ENCODE results near the gene HLA-A.
A peak's percentile ranks its signal among the peaks of the same experiment; 100 is the strongest.

The HLA-A gene

DNA sequence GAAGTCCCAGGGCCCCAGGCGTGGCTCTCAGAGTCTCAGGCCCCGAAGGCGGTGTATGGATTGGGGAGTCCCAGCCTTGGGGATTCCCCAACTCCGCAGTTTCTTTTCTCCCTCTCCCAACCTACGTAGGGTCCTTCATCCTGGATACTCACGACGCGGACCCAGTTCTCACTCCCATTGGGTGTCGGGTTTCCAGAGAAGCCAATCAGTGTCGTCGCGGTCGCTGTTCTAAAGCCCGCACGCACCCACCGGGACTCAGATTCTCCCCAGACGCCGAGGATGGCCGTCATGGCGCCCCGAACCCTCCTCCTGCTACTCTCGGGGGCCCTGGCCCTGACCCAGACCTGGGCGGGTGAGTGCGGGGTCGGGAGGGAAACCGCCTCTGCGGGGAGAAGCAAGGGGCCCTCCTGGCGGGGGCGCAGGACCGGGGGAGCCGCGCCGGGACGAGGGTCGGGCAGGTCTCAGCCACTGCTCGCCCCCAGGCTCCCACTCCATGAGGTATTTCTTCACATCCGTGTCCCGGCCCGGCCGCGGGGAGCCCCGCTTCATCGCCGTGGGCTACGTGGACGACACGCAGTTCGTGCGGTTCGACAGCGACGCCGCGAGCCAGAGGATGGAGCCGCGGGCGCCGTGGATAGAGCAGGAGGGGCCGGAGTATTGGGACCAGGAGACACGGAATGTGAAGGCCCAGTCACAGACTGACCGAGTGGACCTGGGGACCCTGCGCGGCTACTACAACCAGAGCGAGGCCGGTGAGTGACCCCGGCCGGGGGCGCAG is at the start of gene HLA-A:
TSS of gene HLA-A (plus strand) at position 258 of the 778 bp plus-strand sequence. CDS start at position 280, 22 bp downstream.
- Mint-ChIP-seq H3K9me3 (no peaks in the 10 kb centered on the region), H3K36me3 (ENCODE audit: low read depth) (peaks cover 40% of the 10 kb centered on the region), H3K4me3 (peak within 1 kb of the TSS; percentile 94), H3K27ac (peak within 1 kb of the TSS; percentile 98), H3K27me3 (no peaks in the 10 kb centered on the region), H3K4me1 (ENCODE audit: low read depth) (peaks cover 38% of the 10 kb centered on the region)

DNA sequence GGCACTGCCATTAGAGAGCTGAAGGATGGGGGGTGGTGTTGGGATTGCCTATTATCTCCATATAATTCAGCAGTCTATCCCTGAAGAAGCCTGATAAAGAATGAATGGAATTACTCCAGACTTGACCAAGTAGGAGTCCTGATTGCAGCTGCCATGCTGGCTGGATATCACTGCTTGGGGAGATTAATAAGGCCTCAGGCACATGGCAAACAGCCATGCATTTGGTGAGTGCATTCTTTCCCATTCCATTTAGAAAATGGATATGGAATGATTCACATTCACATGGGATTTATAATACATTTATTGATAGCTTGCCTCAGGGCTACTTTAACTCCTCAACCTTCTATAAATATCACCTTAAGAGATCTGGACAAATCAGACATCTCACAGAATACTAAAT is 49.6 kb upstream of the HLA-A start:
- H3K27ac Mint-ChIP-seq = no peak overlapping the region
- H3K4me1 Mint-ChIP-seq (ENCODE audit: low read depth) = peaks cover 12% of the 10 kb centered on the region
- H3K4me3 Mint-ChIP-seq = no peak overlapping the region
- peaks cover 7% of the 10 kb centered on the region for H3K36me3 Mint-ChIP-seq (ENCODE audit: low read depth)
- H3K9me3 Mint-ChIP-seq = no peaks in the 10 kb centered on the region
- H3K27me3 Mint-ChIP-seq = no peaks in the 10 kb centered on the region

DNA sequence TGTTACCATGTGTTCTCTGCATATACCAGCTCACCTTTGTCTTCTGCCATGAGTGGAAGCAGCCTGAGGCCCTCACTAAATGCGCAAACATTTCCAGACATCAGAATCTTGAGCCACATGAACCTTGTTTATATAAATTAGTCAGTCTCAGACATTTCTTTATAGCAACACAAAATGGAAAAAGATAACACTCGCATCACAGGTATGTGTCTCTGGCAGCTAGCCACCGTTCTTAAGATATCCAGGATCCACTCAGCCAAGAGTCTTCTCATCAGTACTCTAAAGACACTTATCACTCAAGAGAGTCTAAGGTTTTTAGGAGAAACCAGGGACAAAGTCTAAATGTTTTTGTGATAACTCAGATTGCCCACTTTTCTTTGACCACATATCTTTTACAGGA is 43.1 kb upstream of the HLA-A start:
- peaks cover 3% of the 10 kb centered on the region for H3K36me3 Mint-ChIP-seq (ENCODE audit: low read depth)
- H3K4me1 Mint-ChIP-seq (ENCODE audit: low read depth) = no peaks in the 10 kb centered on the region
- H3K4me3 Mint-ChIP-seq = no peak overlapping the region
- H3K27ac Mint-ChIP-seq = no peak overlapping the region
- H3K9me3 Mint-ChIP-seq = no peaks in the 10 kb centered on the region
- H3K27me3 Mint-ChIP-seq = no peaks in the 10 kb centered on the region

DNA sequence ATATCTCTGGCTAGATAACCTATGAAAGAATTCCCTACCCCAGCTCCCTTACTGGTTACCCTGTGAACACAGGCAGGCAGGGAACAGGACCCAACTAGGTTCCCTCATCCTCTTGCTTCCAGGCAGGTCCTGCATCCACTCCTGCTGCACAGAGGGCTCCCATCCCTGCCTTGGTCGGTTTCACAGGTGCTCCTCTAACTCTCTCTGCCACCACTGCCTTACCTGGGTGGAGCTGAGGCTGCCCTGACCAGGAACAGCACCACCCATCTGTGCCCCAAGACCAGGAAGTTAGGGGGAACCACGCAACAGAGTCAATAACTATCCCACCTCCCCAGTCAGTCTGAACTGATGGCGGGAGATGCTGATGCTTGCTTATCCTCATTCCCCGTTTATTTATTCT is 37.0 kb upstream of the HLA-A start:
- Mint-ChIP-seq H3K36me3 (ENCODE audit: low read depth) (no peaks in the 10 kb centered on the region), H3K4me1 (ENCODE audit: low read depth) (peaks cover 10% of the 10 kb centered on the region), H3K9me3 (no peaks in the 10 kb centered on the region), H3K27me3 (no peaks in the 10 kb centered on the region), H3K27ac (no peak overlapping the region), H3K4me3 (no peak overlapping the region)

DNA sequence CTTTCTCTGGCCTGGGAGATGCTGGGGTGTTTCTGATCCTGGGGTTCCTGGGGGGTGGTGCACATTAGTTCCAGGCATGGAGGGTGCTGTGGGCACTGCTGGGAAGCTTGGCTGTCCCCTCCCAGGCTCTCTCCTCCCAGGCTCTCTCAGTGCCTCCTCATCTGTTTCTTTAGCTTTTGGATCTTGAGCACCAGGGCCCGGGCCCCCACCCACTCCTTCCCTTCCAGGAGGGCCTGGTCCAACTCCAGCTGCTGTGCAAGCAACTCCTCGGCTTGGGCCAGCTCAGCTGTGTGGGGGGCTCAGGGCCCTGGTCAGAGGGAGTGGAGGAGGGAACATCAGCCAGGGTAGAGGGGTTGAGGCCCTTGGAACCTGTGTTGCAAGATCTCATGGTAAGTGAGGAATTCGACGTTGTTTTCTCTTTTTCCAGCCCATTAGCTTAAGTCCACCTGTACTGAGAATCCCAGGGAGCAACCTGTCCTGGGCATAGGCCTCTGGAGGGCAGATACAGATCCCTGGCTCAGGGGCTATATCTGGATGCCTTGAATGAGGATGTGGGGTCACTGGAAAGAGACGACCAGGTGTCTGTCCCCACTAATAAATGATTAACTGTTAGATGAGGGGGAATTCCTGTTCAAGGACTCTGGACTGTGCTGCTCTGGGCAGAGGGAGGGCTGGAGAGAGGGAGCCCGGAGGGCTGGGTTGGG is 34.5 kb upstream of the HLA-A start:
- Mint-ChIP-seq H3K4me3 (no peak overlapping the region), H3K27me3 (no peaks in the 10 kb centered on the region), H3K9me3 (no peaks in the 10 kb centered on the region), H3K27ac (no peak overlapping the region), H3K4me1 (ENCODE audit: low read depth) (peaks cover 19% of the 10 kb centered on the region), H3K36me3 (ENCODE audit: low read depth) (no peaks in the 10 kb centered on the region)

DNA sequence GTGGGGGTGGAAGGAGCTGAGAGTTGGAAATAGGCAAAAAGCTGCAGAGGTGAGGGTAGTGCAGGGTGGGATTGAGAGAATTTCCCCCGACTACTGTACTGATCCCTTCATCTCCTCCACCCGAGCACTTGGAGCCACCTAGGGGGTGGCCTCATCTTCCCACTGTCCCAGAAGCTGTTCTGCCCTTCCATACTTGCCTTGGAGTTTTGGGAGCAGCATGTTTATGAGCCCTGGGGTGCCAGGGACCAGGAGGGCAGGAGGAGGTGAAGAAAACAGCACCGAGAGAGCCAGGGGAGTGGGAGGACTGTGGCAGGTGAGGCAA is 34.0 kb upstream of the HLA-A start:
- Mint-ChIP-seq H3K36me3 (ENCODE audit: low read depth) (no peaks in the 10 kb centered on the region), H3K27ac (no peak overlapping the region), H3K4me3 (no peak overlapping the region), H3K4me1 (ENCODE audit: low read depth) (peaks cover 19% of the 10 kb centered on the region), H3K9me3 (no peaks in the 10 kb centered on the region), H3K27me3 (peaks cover 5% of the 10 kb centered on the region)

DNA sequence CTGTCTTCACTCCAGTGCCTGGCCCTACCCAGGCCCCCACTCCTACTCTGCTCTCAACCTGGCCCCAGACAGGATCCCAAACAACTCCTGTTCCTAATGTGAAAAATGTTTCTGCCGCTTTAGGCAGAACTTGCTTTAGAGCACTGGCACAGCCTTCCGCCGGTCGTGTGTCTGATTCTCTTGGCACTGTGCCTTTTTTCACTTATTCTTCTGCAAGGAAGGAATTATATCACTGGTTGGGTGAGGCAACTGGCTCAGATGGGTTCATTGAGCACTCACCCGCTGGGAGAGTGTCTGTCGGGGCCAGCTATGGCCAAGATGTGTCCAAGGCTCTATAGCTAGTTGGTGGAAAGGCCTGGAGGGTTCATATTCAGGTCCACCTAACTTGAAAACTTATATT is 33.6 kb upstream of the HLA-A start:
- Mint-ChIP-seq H3K4me3 (no peak overlapping the region), H3K4me1 (ENCODE audit: low read depth) (peaks cover 19% of the 10 kb centered on the region), H3K27ac (no peak overlapping the region), H3K36me3 (ENCODE audit: low read depth) (no peaks in the 10 kb centered on the region), H3K27me3 (peaks cover 6% of the 10 kb centered on the region), H3K9me3 (no peaks in the 10 kb centered on the region)

DNA sequence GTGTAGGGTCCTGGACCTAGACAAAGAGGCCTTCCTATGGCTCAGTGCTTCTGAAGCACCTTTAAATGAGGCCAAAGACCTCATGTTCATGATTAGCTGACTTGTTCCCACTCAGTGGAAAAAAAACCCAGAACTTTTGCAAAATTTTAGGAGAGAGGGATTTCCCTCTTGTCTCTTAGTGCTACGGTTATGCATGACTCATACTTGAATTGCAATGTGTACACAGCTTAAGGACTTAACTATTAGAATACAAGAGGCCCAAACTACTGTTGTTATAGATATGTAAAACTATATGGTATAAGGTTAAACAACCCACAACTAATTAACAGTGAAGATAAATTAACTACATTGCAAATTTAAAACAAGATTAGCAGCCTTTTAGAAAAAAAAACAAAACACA is 32.3 kb upstream of the HLA-A start:
- Mint-ChIP-seq H3K27ac (no peak overlapping the region), H3K36me3 (ENCODE audit: low read depth) (no peaks in the 10 kb centered on the region), H3K4me1 (ENCODE audit: low read depth) (peaks cover 19% of the 10 kb centered on the region), H3K9me3 (no peaks in the 10 kb centered on the region), H3K4me3 (no peak overlapping the region), H3K27me3 (peaks cover 6% of the 10 kb centered on the region)

DNA sequence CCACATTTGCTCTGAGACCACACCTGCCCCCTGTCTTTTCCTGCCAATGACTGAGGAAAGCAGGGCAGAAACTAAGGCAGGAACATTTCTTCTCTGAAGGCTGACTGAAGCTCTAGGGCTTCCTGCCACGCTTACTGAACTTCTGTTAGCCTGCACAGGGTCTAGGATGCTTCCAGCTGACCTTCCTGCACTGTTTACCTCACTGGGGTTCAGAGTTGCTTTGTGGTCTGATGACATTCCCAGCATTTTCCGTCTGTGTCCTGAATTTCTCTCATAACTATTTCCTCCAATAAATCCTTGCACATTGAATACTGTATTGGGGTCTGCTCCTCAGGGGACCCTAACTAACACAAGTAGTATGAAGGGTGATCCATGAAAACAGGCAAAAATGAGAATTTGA is 29.5 kb upstream of the HLA-A start:
- H3K27ac Mint-ChIP-seq = no peak overlapping the region
- no peak overlapping the region for H3K4me3 Mint-ChIP-seq
- peaks cover 6% of the 10 kb centered on the region for H3K27me3 Mint-ChIP-seq
- H3K9me3 Mint-ChIP-seq = no peaks in the 10 kb centered on the region
- H3K36me3 Mint-ChIP-seq (ENCODE audit: low read depth) = no peaks in the 10 kb centered on the region
- peaks cover 19% of the 10 kb centered on the region for H3K4me1 Mint-ChIP-seq (ENCODE audit: low read depth)

DNA sequence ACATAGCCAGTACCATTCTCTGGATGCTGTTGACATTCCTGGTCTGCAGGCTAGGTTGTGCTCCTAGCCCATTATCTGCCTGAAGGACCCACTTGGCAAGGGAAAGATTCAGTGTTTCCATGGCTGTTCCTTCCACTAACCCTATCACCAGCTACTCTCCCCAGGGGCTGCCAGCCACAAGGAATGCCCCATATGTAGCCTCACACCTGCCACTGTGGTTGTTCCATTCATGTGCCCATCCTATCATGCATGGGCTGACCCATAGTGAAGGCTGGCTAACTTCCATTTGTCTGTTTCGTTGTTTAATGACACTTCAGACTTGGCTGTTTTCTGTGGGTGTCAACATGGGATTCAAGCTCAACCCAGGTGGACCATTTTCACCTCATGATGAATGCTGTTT is 25.6 kb upstream of the HLA-A start:
- Mint-ChIP-seq H3K27ac (no peak overlapping the region), H3K27me3 (peaks cover 17% of the 10 kb centered on the region), H3K4me1 (ENCODE audit: low read depth) (no peaks in the 10 kb centered on the region), H3K36me3 (ENCODE audit: low read depth) (no peaks in the 10 kb centered on the region), H3K9me3 (no peaks in the 10 kb centered on the region), H3K4me3 (no peak overlapping the region)

DNA sequence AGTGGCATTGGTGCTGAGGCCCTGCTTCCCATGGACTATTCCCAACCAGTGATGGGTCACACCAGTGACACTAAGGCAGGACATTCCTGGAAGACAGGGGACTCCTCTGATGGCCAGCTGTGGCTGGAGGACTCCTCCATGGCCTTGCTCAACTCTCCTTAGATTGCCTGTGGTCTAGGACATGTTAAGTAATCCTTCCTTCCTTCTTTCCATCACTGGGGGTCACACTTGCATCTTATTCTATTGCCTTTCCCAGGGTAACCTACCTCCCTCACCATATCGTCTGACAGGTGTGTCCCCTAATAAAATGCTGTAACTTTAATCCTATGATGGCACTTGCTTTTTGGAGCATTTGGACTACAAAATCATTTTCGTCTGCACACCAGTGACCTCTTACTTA is 24.5 kb upstream of the HLA-A start:
- no peaks in the 10 kb centered on the region for H3K4me1 Mint-ChIP-seq (ENCODE audit: low read depth)
- H3K4me3 Mint-ChIP-seq = no peak overlapping the region
- H3K27ac Mint-ChIP-seq = no peak overlapping the region
- no peaks in the 10 kb centered on the region for H3K36me3 Mint-ChIP-seq (ENCODE audit: low read depth)
- peaks cover 17% of the 10 kb centered on the region for H3K27me3 Mint-ChIP-seq
- H3K9me3 Mint-ChIP-seq = no peaks in the 10 kb centered on the region

DNA sequence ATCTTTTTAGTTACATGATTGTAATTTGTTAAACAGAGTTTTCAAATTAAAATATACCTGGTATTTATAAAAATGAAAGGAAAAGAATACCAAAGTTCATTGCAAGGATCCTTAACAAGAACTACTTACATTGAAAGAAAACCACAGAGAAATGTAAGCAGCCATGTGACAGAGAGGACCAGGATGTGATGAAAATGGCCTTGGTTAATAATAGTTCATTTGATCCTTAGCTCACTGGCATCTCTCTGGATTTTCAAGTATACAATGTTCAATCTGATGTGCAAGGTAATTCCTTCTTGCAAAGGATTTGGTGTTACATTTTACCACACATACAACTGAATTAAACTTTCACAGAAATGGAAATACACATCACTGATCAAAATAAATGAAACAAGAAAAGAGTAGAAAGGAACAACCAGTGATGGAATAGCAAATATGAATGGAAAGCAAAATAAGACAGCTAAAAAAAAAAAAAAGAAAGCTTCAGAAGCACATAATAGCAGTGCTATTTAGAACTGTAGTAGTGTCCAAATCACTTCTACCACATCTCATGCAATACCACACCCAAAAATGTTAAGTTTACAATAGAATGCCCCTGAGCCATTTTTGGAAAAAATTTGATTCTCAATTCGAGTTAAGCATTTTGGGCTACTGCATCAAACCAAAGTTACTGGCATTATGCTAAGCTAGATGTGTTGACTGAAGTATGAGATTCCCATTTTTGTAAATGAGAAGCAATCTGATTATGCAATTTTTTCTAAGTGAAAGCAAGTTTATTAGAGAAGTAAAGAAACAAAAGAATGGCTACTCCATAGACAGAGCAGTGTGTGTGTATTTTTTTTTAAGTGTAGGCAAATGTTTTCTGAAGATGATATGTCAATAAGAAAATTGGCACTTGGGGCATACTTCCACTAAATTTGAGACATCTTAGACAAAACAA is 22.6 kb upstream of the HLA-A start:
- H3K4me1 Mint-ChIP-seq (ENCODE audit: low read depth) = peaks cover 10% of the 10 kb centered on the region
- no peaks in the 10 kb centered on the region for H3K9me3 Mint-ChIP-seq
- peaks cover 12% of the 10 kb centered on the region for H3K27me3 Mint-ChIP-seq
- peaks cover 3% of the 10 kb centered on the region for H3K36me3 Mint-ChIP-seq (ENCODE audit: low read depth)
- no peak overlapping the region for H3K27ac Mint-ChIP-seq
- H3K4me3 Mint-ChIP-seq = no peak overlapping the region

DNA sequence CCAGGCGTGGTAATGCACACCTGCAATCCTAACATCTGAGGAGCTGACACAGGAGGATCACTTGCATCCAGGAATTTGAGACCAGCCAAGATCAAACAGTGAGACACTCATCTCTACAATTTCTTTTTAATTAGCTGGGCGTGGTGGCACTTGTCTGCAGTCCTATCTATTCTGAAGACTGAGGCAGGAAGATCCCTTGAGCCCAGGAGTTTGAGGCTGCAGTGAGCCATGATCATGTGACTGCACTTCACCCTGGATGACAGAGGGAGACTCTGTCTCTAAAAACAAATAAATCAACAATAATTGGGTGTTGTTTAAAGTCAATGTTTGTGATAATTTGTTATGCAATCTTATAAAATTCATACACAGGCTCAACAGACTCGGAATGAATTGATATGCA is 18.0 kb upstream of the HLA-A start:
- Mint-ChIP-seq H3K4me3 (no peak overlapping the region), H3K36me3 (ENCODE audit: low read depth) (peaks cover 23% of the 10 kb centered on the region), H3K9me3 (no peaks in the 10 kb centered on the region), H3K4me1 (ENCODE audit: low read depth) (peaks cover 45% of the 10 kb centered on the region), H3K27ac (no peak overlapping the region), H3K27me3 (peaks cover 12% of the 10 kb centered on the region)

DNA sequence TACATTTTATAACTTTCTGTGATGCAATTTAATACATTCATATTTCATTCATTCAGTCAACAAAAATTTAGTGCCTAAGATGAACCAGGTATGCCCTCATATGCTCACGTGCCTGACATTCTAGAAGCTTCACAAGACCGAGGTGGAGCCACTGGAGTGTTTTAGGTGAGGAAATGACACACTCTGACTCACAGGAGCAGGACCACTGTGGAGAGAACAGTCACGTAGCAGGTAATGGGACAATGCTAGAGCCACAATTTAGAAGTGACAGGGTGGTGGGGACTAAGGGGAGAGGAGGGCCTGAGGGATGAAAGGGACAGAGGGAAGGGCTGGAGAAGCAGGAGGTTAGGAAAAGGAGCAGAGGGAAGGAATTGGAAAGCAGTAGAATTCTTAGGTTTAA is 17.6 kb upstream of the HLA-A start:
- H3K27me3 Mint-ChIP-seq = peaks cover 9% of the 10 kb centered on the region
- peaks cover 28% of the 10 kb centered on the region for H3K36me3 Mint-ChIP-seq (ENCODE audit: low read depth)
- peak overlapping the region; percentile 66 for H3K4me3 Mint-ChIP-seq
- peaks cover 49% of the 10 kb centered on the region for H3K4me1 Mint-ChIP-seq (ENCODE audit: low read depth)
- H3K27ac Mint-ChIP-seq = peak overlapping the region; percentile 85
- H3K9me3 Mint-ChIP-seq = no peaks in the 10 kb centered on the region

DNA sequence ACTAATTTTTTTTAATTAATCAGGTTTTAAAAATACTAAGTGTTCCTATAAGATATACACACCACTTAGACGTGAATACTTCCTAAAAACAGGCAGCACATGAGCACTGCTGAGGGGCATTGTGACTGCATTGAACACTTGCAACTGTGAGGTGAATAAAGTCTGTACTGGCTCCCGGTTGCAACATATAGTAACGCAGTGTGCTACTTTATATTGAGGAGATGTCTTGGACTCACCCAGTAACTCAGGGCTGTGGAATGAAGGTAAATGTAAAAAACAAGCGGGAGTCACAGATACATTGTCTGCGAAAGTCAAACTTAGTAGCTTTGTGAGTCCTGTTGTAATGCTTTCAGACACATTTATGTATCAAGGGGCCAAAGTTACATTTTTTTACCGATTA is 17.0 kb upstream of the HLA-A start:
- Mint-ChIP-seq H3K4me3 (peak overlapping the region; percentile 98), H3K27ac (peak overlapping the region; percentile 99), H3K4me1 (ENCODE audit: low read depth) (peaks cover 49% of the 10 kb centered on the region), H3K27me3 (peaks cover 4% of the 10 kb centered on the region), H3K36me3 (ENCODE audit: low read depth) (peaks cover 34% of the 10 kb centered on the region), H3K9me3 (no peaks in the 10 kb centered on the region)
